Measurements from ENCODE around the gene OR4N5. TPM values are rescaled to one million over a fixed set of nuclear protein-coding genes. Genes with fewer than 3 reads are reported as not detected.
"Not testable (repeated sequence)": the region's sequence is repeated elsewhere in the genome, so short reads cannot be mapped to it uniquely, and the experiment has no call there.

OR4N5 gene
- not detected in 2 replicates for total RNA-seq

GRCh38 chr14:20138520-20138919, at the start of gene OR4N5:
TSS of gene OR4N5 (plus strand) at chr14:20138820. CDS start at chr14:20143736, 4,916 bp downstream.
- Mint-ChIP-seq H3K36me3 (ENCODE audit: low read depth) (no peaks in the 10 kb centered on the region), H3K4me3 (no peak within 1 kb of the TSS), H3K27me3 (ENCODE audit: insufficient read depth) (peaks cover 7% of the 10 kb centered on the region), H3K27ac (no peak within 1 kb of the TSS), H3K9me3 (no peaks in the 10 kb centered on the region), H3K4me1 (ENCODE audit: low read depth) (no peaks in the 10 kb centered on the region)
- intact Hi-C loops (cut with micrococcal nuclease), result no loop called here
- no peak for DNase-seq (ENCODE audit: low spot score)

GRCh38 chr14:20092050-20092449, 46.6 kb upstream of the OR4N5 start:
- DNase-seq (ENCODE audit: low spot score), result no peak
- no peak overlapping the region for H3K27ac Mint-ChIP-seq
- no peaks in the 10 kb centered on the region for H3K4me1 Mint-ChIP-seq (ENCODE audit: low read depth)
- intact Hi-C loops (cut with micrococcal nuclease), result no loop called here
- peaks cover 2% of the 10 kb centered on the region for H3K27me3 Mint-ChIP-seq (ENCODE audit: insufficient read depth)
- H3K4me3 Mint-ChIP-seq, result no peak overlapping the region
- H3K9me3 Mint-ChIP-seq, result no peaks in the 10 kb centered on the region
- no peaks in the 10 kb centered on the region for H3K36me3 Mint-ChIP-seq (ENCODE audit: low read depth)

- Mint-ChIP-seq H3K4me3 (no peak overlapping the region), H3K27ac (no peak overlapping the region), H3K9me3 (no peaks in the 10 kb centered on the region), H3K36me3 (ENCODE audit: low read depth) (no peaks in the 10 kb centered on the region), H3K4me1 (ENCODE audit: low read depth) (no peaks in the 10 kb centered on the region), H3K27me3 (ENCODE audit: insufficient read depth) (peaks cover 2% of the 10 kb centered on the region)
- no peak for DNase-seq (ENCODE audit: low spot score)
- intact Hi-C loops (cut with micrococcal nuclease), result no loop called here
Measured at GRCh38 chr14:20093442-20093841, 45.2 kb upstream of the OR4N5 start.

GRCh38 chr14:20098926-20099770, 39.5 kb upstream of the OR4N5 start:
- intact Hi-C loops (cut with micrococcal nuclease); H3K4me1 Mint-ChIP-seq (ENCODE audit: low read depth); H3K9me3 Mint-ChIP-seq; H3K36me3 Mint-ChIP-seq (ENCODE audit: low read depth); H3K27me3 Mint-ChIP-seq (ENCODE audit: insufficient read depth); H3K27ac Mint-ChIP-seq; DNase-seq (ENCODE audit: low spot score); H3K4me3 Mint-ChIP-seq: not testable (repeated sequence)

- Mint-ChIP-seq H3K36me3 (ENCODE audit: low read depth) (no peaks in the 10 kb centered on the region), H3K9me3 (no peaks in the 10 kb centered on the region), H3K4me1 (ENCODE audit: low read depth) (no peaks in the 10 kb centered on the region), H3K4me3 (no peak within 1 kb of the TSS), H3K27me3 (ENCODE audit: insufficient read depth) (peaks cover 4% of the 10 kb centered on the region), H3K27ac (no peak within 1 kb of the TSS)
- intact Hi-C loops (cut with micrococcal nuclease), result no loop called here
- DNase-seq (ENCODE audit: low spot score), result no peak
Measured at GRCh38 chr14:20110438-20110837, 28.2 kb upstream of the OR4N5 start, which contains the start of gene OR4K17. TSS of gene OR4K17 (plus strand) at chr14:20110739. CDS start at chr14:20117500, 6,761 bp downstream.

GRCh38 chr14:20112321-20112720, 26.3 kb upstream of the OR4N5 start:
- no peak for DNase-seq (ENCODE audit: low spot score)
- H3K4me1 Mint-ChIP-seq (ENCODE audit: low read depth), result no peaks in the 10 kb centered on the region
- intact Hi-C loops (cut with micrococcal nuclease), result no loop called here
- H3K36me3 Mint-ChIP-seq (ENCODE audit: low read depth), result no peaks in the 10 kb centered on the region
- H3K9me3 Mint-ChIP-seq, result no peaks in the 10 kb centered on the region
- H3K4me3 Mint-ChIP-seq, result no peak overlapping the region
- H3K27ac Mint-ChIP-seq, result no peak overlapping the region
- H3K27me3 Mint-ChIP-seq (ENCODE audit: insufficient read depth), result peaks cover 2% of the 10 kb centered on the region

GRCh38 chr14:20116748-20117147, 21.9 kb upstream of the OR4N5 start:
- DNase-seq (ENCODE audit: low spot score), result no peak
- no peak overlapping the region for H3K4me3 Mint-ChIP-seq
- intact Hi-C loops (cut with micrococcal nuclease), result no loop called here
- no peaks in the 10 kb centered on the region for H3K36me3 Mint-ChIP-seq (ENCODE audit: low read depth)
- no peak overlapping the region for H3K27ac Mint-ChIP-seq
- no peaks in the 10 kb centered on the region for H3K4me1 Mint-ChIP-seq (ENCODE audit: low read depth)
- H3K9me3 Mint-ChIP-seq, result peaks cover 20% of the 10 kb centered on the region
- H3K27me3 Mint-ChIP-seq (ENCODE audit: insufficient read depth), result peaks cover 3% of the 10 kb centered on the region

GRCh38 chr14:20118795-20119194, 19.8 kb upstream of the OR4N5 start:
- no peaks in the 10 kb centered on the region for H3K36me3 Mint-ChIP-seq (ENCODE audit: low read depth)
- H3K27me3 Mint-ChIP-seq (ENCODE audit: insufficient read depth), result peaks cover 2% of the 10 kb centered on the region
- H3K4me3 Mint-ChIP-seq, result no peak overlapping the region
- no peaks in the 10 kb centered on the region for H3K4me1 Mint-ChIP-seq (ENCODE audit: low read depth)
- H3K9me3 Mint-ChIP-seq, result peaks cover 20% of the 10 kb centered on the region
- H3K27ac Mint-ChIP-seq, result no peak overlapping the region
- intact Hi-C loops (cut with micrococcal nuclease), result no loop called here
- no peak for DNase-seq (ENCODE audit: low spot score)

GRCh38 chr14:20143911-20144310, 5.3 kb downstream of the OR4N5 start:
- H3K9me3 Mint-ChIP-seq, result no peaks in the 10 kb centered on the region

GRCh38 chr14:20144820-20145219, 6.2 kb downstream of the OR4N5 start:
- Mint-ChIP-seq H3K4me3 (no peak overlapping the region), H3K9me3 (no peaks in the 10 kb centered on the region), H3K4me1 (ENCODE audit: low read depth) (no peaks in the 10 kb centered on the region), H3K27ac (no peak overlapping the region), H3K27me3 (ENCODE audit: insufficient read depth) (peaks cover 8% of the 10 kb centered on the region), H3K36me3 (ENCODE audit: low read depth) (no peaks in the 10 kb centered on the region)
- intact Hi-C loops (cut with micrococcal nuclease), result no loop called here
- DNase-seq (ENCODE audit: low spot score), result no peak

More at GRCh38 chr14:20143911-20144310, 5.3 kb downstream of the OR4N5 start:
- Mint-ChIP-seq H3K4me1 (ENCODE audit: low read depth) (no peaks in the 10 kb centered on the region), H3K27me3 (ENCODE audit: insufficient read depth) (peaks cover 8% of the 10 kb centered on the region), H3K4me3 (no peak overlapping the region), H3K27ac (no peak overlapping the region), H3K36me3 (ENCODE audit: low read depth) (no peaks in the 10 kb centered on the region)
- DNase-seq (ENCODE audit: low spot score), result no peak
- intact Hi-C loops (cut with micrococcal nuclease), result no loop called here

GRCh38 chr14:20164462-20164861, 25.8 kb downstream of the OR4N5 start:
- Mint-ChIP-seq H3K36me3 (ENCODE audit: low read depth) (no peaks in the 10 kb centered on the region), H3K4me1 (ENCODE audit: low read depth) (no peaks in the 10 kb centered on the region), H3K9me3 (peaks cover 16% of the 10 kb centered on the region), H3K4me3 (no peak overlapping the region), H3K27me3 (ENCODE audit: insufficient read depth) (peaks cover 2% of the 10 kb centered on the region), H3K27ac (no peak overlapping the region)
- no peak for DNase-seq (ENCODE audit: low spot score)
- intact Hi-C loops (cut with micrococcal nuclease), result no loop called here

GRCh38 chr14:20167091-20167490, 28.5 kb downstream of the OR4N5 start:
- Mint-ChIP-seq H3K27me3 (ENCODE audit: insufficient read depth) (peaks cover 2% of the 10 kb centered on the region), H3K27ac (no peak overlapping the region), H3K36me3 (ENCODE audit: low read depth) (no peaks in the 10 kb centered on the region), H3K4me3 (no peak overlapping the region), H3K9me3 (peaks cover 16% of the 10 kb centered on the region), H3K4me1 (ENCODE audit: low read depth) (no peaks in the 10 kb centered on the region)
- intact Hi-C loops (cut with micrococcal nuclease), result no loop called here
- no peak for DNase-seq (ENCODE audit: low spot score)

GRCh38 chr14:20169852-20170251, 31.2 kb downstream of the OR4N5 start:
- H3K27ac Mint-ChIP-seq; H3K36me3 Mint-ChIP-seq (ENCODE audit: low read depth); DNase-seq (ENCODE audit: low spot score); H3K27me3 Mint-ChIP-seq (ENCODE audit: insufficient read depth); intact Hi-C loops (cut with micrococcal nuclease); H3K4me3 Mint-ChIP-seq; H3K9me3 Mint-ChIP-seq; H3K4me1 Mint-ChIP-seq (ENCODE audit: low read depth): not testable (repeated sequence)

All from activated T-helper 1 cell treated with anti-CD3 and anti-CD28 coated beads, Interleukin-12 subunit alpha, Interleukin-12 subunit beta, Interleukin-2, Interleukin-4 antibody, amounts not matched to agents 30 ng/mL and 10 ng/mL and 1 ng/mL, durations not matched to agents 14 hours and 24 hours and 36 hours (primary cell).